Prostate gland (tissue), 2 donors: ENCODE data around the gene CFAP97D2.

Experiments used
- POLR2A ChIP-seq: fragments of 450-650 bp; IDR thresholded peaks from one replicate; pipeline ENCODE4 v1.6.1; 2016; ENCODE audit warnings: antibody characterized with exemption, mild to moderate bottlenecking
- TF ChIP-seq, protein P1 (sequence below), 4 experiments: fragments of 200-600 bp in 2 of 4; fragments of 450-650 bp in 2 of 4; sonication (generic) in 2 of 4; IDR thresholded peaks; 1 replicate in 3 of 4; 2 replicates in 1 of 4; pipeline ENCODE4 v1.5.1; 2016 to 2019; ENCODE audit warnings: antibody characterized with exemption in 4 of 4, mild to moderate bottlenecking in 2 of 4, moderate library complexity in 2 of 4

DNA sequence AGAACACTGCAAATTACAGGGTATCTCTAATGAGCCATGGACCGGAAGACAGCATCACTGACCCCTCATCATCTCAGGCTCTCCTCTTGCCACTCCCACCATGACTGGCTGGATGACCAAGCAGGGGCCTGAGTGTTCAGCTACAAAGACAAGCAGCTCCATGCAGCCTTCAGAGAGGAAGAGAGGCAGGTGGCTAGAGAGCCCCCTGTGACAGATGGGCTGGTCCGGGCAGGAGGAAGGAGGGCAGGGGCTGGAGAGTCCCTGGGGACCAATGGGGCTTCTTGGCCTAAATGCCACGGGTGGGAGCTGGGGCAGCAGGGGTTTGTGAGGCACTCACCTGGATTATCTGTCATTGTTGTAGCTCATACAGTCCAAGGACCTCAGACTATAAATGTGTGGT is 33.8 kb upstream of the CFAP97D2 start:
- TF ChIP-seq POLR2A: no peak
- TF ChIP-seq, protein P1, sequence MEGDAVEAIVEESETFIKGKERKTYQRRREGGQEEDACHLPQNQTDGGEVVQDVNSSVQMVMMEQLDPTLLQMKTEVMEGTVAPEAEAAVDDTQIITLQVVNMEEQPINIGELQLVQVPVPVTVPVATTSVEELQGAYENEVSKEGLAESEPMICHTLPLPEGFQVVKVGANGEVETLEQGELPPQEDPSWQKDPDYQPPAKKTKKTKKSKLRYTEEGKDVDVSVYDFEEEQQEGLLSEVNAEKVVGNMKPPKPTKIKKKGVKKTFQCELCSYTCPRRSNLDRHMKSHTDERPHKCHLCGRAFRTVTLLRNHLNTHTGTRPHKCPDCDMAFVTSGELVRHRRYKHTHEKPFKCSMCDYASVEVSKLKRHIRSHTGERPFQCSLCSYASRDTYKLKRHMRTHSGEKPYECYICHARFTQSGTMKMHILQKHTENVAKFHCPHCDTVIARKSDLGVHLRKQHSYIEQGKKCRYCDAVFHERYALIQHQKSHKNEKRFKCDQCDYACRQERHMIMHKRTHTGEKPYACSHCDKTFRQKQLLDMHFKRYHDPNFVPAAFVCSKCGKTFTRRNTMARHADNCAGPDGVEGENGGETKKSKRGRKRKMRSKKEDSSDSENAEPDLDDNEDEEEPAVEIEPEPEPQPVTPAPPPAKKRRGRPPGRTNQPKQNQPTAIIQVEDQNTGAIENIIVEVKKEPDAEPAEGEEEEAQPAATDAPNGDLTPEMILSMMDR (IDR thresholded peaks at IDR 0.05): no peak
